Measurements from ENCODE around the gene DENND2A.

- TF ChIP-seq, protein P1, sequence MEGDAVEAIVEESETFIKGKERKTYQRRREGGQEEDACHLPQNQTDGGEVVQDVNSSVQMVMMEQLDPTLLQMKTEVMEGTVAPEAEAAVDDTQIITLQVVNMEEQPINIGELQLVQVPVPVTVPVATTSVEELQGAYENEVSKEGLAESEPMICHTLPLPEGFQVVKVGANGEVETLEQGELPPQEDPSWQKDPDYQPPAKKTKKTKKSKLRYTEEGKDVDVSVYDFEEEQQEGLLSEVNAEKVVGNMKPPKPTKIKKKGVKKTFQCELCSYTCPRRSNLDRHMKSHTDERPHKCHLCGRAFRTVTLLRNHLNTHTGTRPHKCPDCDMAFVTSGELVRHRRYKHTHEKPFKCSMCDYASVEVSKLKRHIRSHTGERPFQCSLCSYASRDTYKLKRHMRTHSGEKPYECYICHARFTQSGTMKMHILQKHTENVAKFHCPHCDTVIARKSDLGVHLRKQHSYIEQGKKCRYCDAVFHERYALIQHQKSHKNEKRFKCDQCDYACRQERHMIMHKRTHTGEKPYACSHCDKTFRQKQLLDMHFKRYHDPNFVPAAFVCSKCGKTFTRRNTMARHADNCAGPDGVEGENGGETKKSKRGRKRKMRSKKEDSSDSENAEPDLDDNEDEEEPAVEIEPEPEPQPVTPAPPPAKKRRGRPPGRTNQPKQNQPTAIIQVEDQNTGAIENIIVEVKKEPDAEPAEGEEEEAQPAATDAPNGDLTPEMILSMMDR (IDR thresholded peaks at IDR 0.05; ENCODE audit: low read length) = no peak
- TF ChIP-seq EZH2 (IDR thresholded peaks at IDR 0.05; ENCODE audit: borderline replicate concordance, low read length) = no peak
Measured at GRCh38 chr7:140484479-140484878, 156.1 kb downstream of the DENND2A start.

All from OCI-LY1 (cell line).